A549 (cell line): ENCODE results near the gene MED16. TPM values are rescaled to one million over a fixed set of nuclear protein-coding genes. Genes with fewer than 3 reads are reported as not detected.

Source experiments
- ATAC-seq, 2 experiments: fragments of 200-7000 bp in 1 of 2; fragments of >200 bp in 1 of 2; cut with Nextera tagmentation in 1 of 2; cut with Tn5 transposase in 1 of 2; 3 replicates each; pipeline versions ENCODE4 v1.8.0 to v1.9.1; 2018 to 2020; ENCODE audit warnings: mild to moderate bottlenecking in 1 of 2, moderate library complexity in 1 of 2
- CTCF ChIA-PET: fragments of 300-600 bp; sonication (Branson Sonifier 250); formaldehyde crosslinking; extraction: SDS; loops from one replicate; lab custom pipeline; 2021; ENCODE audit warnings: antibody characterized with exemption, inconsistent platforms; lab: Yijun Ruan, JAX
- POLR2A ChIA-PET: fragments of 350-600 bp; formaldehyde crosslinking; extraction: SDS; loops from one replicate; lab custom pipeline; 2021; ENCODE audit warnings: antibody characterized with exemption, inconsistent platforms; lab: Yijun Ruan, JAX
- DNase-seq, 2 experiments: peaks; one replicate each; pipeline versions ENCODE4 v3.0.0 to v3.0.0-alpha.2; 2011 to 2016; ENCODE audit warnings: low read depth in 1 of 2, low spot score in 1 of 2
- FAIRE-seq: peaks from 2 replicates; lab custom pipeline; 2011; peaks lifted over from hg19 to GRCh38; lab: Jason Lieb, UNC
- H3K27ac ChIP-seq, 2 experiments: fragments of >200 bp; sonication (Bioruptor Twin); formaldehyde crosslinking; 3 replicates each; pipeline ENCODE4 v1.5.1; 2016 to 2017
- H3K4me1 ChIP-seq: fragments of >200 bp; sonication (Bioruptor Twin); formaldehyde crosslinking; 3 replicates; pipeline ENCODE4 v1.6.1; 2016
- H3K4me2 ChIP-seq: fragments of >200 bp; sonication (Bioruptor Twin); formaldehyde crosslinking; 3 replicates; pipeline ENCODE4 v1.6.1; 2016
- H3K4me3 ChIP-seq: fragments of >200 bp; sonication (Bioruptor Twin); formaldehyde crosslinking; 3 replicates; pipeline ENCODE4 v1.5.1; 2016
- H3K9me3 ChIP-seq: fragments of >200 bp; sonication (Bioruptor Twin); formaldehyde crosslinking; 3 replicates; pipeline ENCODE4 v1.6.1; 2016
- CBX2 ChIP-seq: fragments of 200-600 bp; sonication (generic); IDR thresholded peaks from 2 replicates; pipeline ENCODE4 v1.6.1; 2016; ENCODE audit warnings: low read depth, mild to moderate bottlenecking, borderline replicate concordance
- CEBPB ChIP-seq, 2 experiments: fragments of >200 bp in 1 of 2; sonication (Bioruptor Twin) in 1 of 2; formaldehyde crosslinking in 1 of 2; IDR thresholded peaks; 2 replicates each; pipeline ENCODE4 v1.6.1; 2012 to 2016
- CTCF ChIP-seq: fragments of >200 bp; sonication (Bioruptor Twin); formaldehyde crosslinking; IDR thresholded peaks from 3 replicates; pipeline ENCODE4 v1.5.1; 2016
- ELK1 ChIP-seq: fragments of 150-350 bp; IDR thresholded peaks from 2 replicates; pipeline ENCODE4 v1.6.1; 2014; ENCODE audit warnings: low read depth, mild to moderate bottlenecking, low read length
- ESRRA ChIP-seq: fragments of 150-350 bp; IDR thresholded peaks from 2 replicates; pipeline ENCODE4 v1.6.1; 2014; ENCODE audit warnings: mild to moderate bottlenecking, low read length, borderline replicate concordance
- FOXS1 ChIP-seq: fragments of 250-450 bp; sonication (Bioruptor Pico); IDR thresholded peaks from 2 replicates; pipeline ENCODE4 v1.5.0; 2020; ENCODE audit warnings: mild to moderate bottlenecking, moderate library complexity
- HEYL ChIP-seq: fragments of 250-450 bp; sonication (Bioruptor Pico); IDR thresholded peaks from 2 replicates; pipeline ENCODE4 v1.8.0; 2021; ENCODE audit warnings: mild to moderate bottlenecking, moderate library complexity
- HMGXB4 ChIP-seq: fragments of 250-450 bp; sonication (Bioruptor Pico); IDR thresholded peaks from 2 replicates; pipeline ENCODE4 v1.5.0; 2021; ENCODE audit warnings: mild to moderate bottlenecking, moderate library complexity, borderline replicate concordance
- HOXB5 ChIP-seq: fragments of 250-450 bp; sonication (Bioruptor Pico); IDR thresholded peaks from 2 replicates; pipeline ENCODE4 v1.5.0; 2020; ENCODE audit warnings: mild to moderate bottlenecking, moderate library complexity
- JUN ChIP-seq, 2 experiments: fragments of >200 bp; sonication (Bioruptor Twin); formaldehyde crosslinking; IDR thresholded peaks; 2 replicates in 1 of 2; 3 replicates in 1 of 2; pipeline ENCODE4 v1.6.1; 2016 to 2017
- KDM1A ChIP-seq: fragments of 200-600 bp; sonication (generic); IDR thresholded peaks from 2 replicates; pipeline ENCODE4 v1.6.1; 2016; ENCODE audit warnings: low read depth, mild to moderate bottlenecking
- MAX ChIP-seq: IDR thresholded peaks from 2 replicates; pipeline ENCODE4 v1.6.1; 2012
- MAZ ChIP-seq: fragments of 150-350 bp; IDR thresholded peaks from 2 replicates; pipeline ENCODE4 v1.6.1; 2014; ENCODE audit warnings: antibody characterized with exemption, low read depth, low read length, borderline replicate concordance
- RCOR1 ChIP-seq: fragments of 150-350 bp; IDR thresholded peaks from 2 replicates; pipeline ENCODE4 v1.6.1; 2014; ENCODE audit warnings: antibody characterized with exemption, low read length, low read depth
- REST ChIP-seq: fragments of 200-600 bp; sonication (generic); IDR thresholded peaks from 2 replicates; pipeline ENCODE4 v1.6.1; 2016; ENCODE audit warnings: antibody characterized with exemption, mild to moderate bottlenecking, moderate library complexity
- RFX5 ChIP-seq: fragments of 450-650 bp; IDR thresholded peaks from 2 replicates; pipeline ENCODE4 v1.7.1; 2014; ENCODE audit warnings: antibody characterized with exemption, mild to moderate bottlenecking, moderate library complexity
- TFCP2L1 ChIP-seq: fragments of 250-450 bp; sonication (Bioruptor Pico); IDR thresholded peaks from 2 replicates; pipeline ENCODE4 v1.5.0; 2021; ENCODE audit warnings: mild to moderate bottlenecking
- TP53 ChIP-seq: fragments of 250-450 bp; sonication (Bioruptor Pico); IDR thresholded peaks from 2 replicates; pipeline ENCODE4 v1.5.0; 2021; ENCODE audit warnings: mild to moderate bottlenecking, moderate library complexity
- ZSCAN20 ChIP-seq: fragments of 250-450 bp; sonication (Bioruptor Pico); IDR thresholded peaks from 2 replicates; pipeline ENCODE4 v1.8.0; 2022; ENCODE audit warnings: mild to moderate bottlenecking, moderate library complexity
- WGBS: methylation state at CpG from one replicate; pipeline ENCODE4 v1.1.6; 2017; ENCODE audit errors: missing lambda C conversion rate; 5-methylcytosine and 5-hydroxymethylcytosine counted together
- polyA plus RNA-seq, 4 experiments: library from polyadenylated mRNA; depleted of rRNA in 3 of 4; stranded (reverse); fragments of >200 nt; fragmentation: RNase III in 1 of 4; extraction: RNeasy Plus Mini Kit Qiagen cat#74134 plus additional on column Dnase treatment in 1 of 4; gene quantifications; 2 replicates in 3 of 4; 3 replicates in 1 of 4; pipeline ENCODE4 v1.2.3, GENCODE V29; 2011 to 2017

The MED16 gene
- polyA plus RNA-seq, 2 of the 4 experiments (the other 2 are of a cell fraction), result 8.0 to 12.7 TPM

GRCh38 chr19:934865-935479 lies 42.0 kb upstream of the MED16 start:
- Histone ChIP-seq H3K4me1 (peaks cover 30% of the 10 kb centered on the region), H3K4me2 (peak overlapping the region; percentile 17; the same call in 2 of the 3 replicates), H3K4me3 (no peak overlapping the region), H3K9me3 (no peaks in the 10 kb centered on the region), H3K27ac (peak overlapping the region in 1 of 2 experiments; percentile 88; a peak in 3 of 6 replicates)
- DNase-seq (peak in 1 of 2 experiments; percentile 38), ATAC-seq (peak; percentile 23 to 55; a peak in 3 of 6 replicates), FAIRE-seq (no peak)
- TF ChIP-seq RCOR1 (no peak), MAX (peak; percentile 62)
- POLR2A ChIA-PET, result no interaction called here
- 70% methylated on average over 14 of the region's 31 CpGs for WGBS
- CTCF ChIA-PET, result interaction anchor here (0.7 to 1.3 kb wide), 3 partner anchors 12 to 166 kb away, joined by 3 to 5 read pairs (median 3); no protein-coding TSS in a partner anchor

GRCh38 chr19:934197-934840 lies 41.3 kb upstream of the MED16 start:
- no peak for DNase-seq
- Histone ChIP-seq H3K4me2 (peak overlapping the region; percentile 17; the same call in 2 of the 3 replicates), H3K4me1 (peaks cover 28% of the 10 kb centered on the region), H3K4me3 (no peak overlapping the region), H3K9me3 (no peaks in the 10 kb centered on the region), H3K27ac (peak overlapping the region in 1 of 2 experiments; percentile 88; a peak in 3 of 6 replicates)
- TF ChIP-seq JUN (IDR thresholded peaks at IDR 0.05), result no peak
- TF ChIP-seq TFCP2L1 (CRISPR knock-in tag), result no peak
- no peak for TF ChIP-seq MAZ
- no peak for TF ChIP-seq HEYL (CRISPR knock-in tag)
- no peak for TF ChIP-seq ESRRA
- no peak for TF ChIP-seq CEBPB (IDR thresholded peaks at IDR 0.05)
- no peak for TF ChIP-seq HMGXB4 (CRISPR knock-in tag)
- TF ChIP-seq KDM1A, result no peak
- no peak for TF ChIP-seq ELK1
- CTCF ChIA-PET, result interaction anchor here (0.5 to 1.3 kb wide), 5 partner anchors 11 to 165 kb away, joined by 3 to 5 read pairs (median 3); partner anchors contain the start of genes MED16 and RNU6-9
- POLR2A ChIA-PET, result no interaction called here
- 83% methylated on average over 9 of the region's 29 CpGs for WGBS
- no peak for FAIRE-seq
- peak in 1 of 2 experiments; percentile 29; a peak in 3 of 6 replicates for ATAC-seq

GRCh38 chr19:933553-933882 lies 40.5 kb upstream of the MED16 start:
- Histone ChIP-seq H3K4me1 (peaks cover 29% of the 10 kb centered on the region), H3K27ac (peak overlapping the region; percentile 60 to 88; a peak in 5 of 6 replicates), H3K9me3 (no peaks in the 10 kb centered on the region), H3K4me3 (no peak overlapping the region), H3K4me2 (peak overlapping the region; percentile 29; the same call in 2 of the 3 replicates)
- DNase-seq, result no peak
- no peak for FAIRE-seq
- 100% methylated on average over 2 of the region's 14 CpGs for WGBS
- ChIA-PET POLR2A (interaction anchor here (0.7 kb wide), 2 partner anchors 50 to 55 kb away, joined by 4 to 5 read pairs; no protein-coding TSS in a partner anchor), CTCF (interaction anchor here (0.5 to 1.6 kb wide), 3 partner anchors 11 to 137 kb away, joined by 3 to 5 read pairs (median 3); partner anchors contain the start of genes MED16 and RNU6-9)
- peak; percentile 10 to 29; a peak in 2 of 6 replicates for ATAC-seq
- TF ChIP-seq HOXB5 (CRISPR knock-in tag), result no peak
- no peak for TF ChIP-seq REST
- TF ChIP-seq TP53 (CRISPR knock-in tag), result no peak
- no peak for TF ChIP-seq ZSCAN20 (CRISPR knock-in tag)
- no peak for TF ChIP-seq CTCF
- TF ChIP-seq CBX2, result no peak
- TF ChIP-seq RFX5, result no peak
- no peak for TF ChIP-seq RCOR1
- TF ChIP-seq HMGXB4 (CRISPR knock-in tag), result no peak
- no peak for TF ChIP-seq FOXS1
